Hematopoietic multipotent progenitor cell treated with erythropoietin and hydrocortisone succinate and interleukin-3 and kit ligand, for 8 days (in vitro differentiated cells): ENCODE measurements around the gene MRPL12.
A peak's percentile ranks its signal among the peaks of the same experiment; 100 is the strongest.

Experiments used
- DNase-seq: peaks from one replicate; pipeline ENCODE4 v3.0.0-alpha.2; 2015

Gene MRPL12

DNA sequence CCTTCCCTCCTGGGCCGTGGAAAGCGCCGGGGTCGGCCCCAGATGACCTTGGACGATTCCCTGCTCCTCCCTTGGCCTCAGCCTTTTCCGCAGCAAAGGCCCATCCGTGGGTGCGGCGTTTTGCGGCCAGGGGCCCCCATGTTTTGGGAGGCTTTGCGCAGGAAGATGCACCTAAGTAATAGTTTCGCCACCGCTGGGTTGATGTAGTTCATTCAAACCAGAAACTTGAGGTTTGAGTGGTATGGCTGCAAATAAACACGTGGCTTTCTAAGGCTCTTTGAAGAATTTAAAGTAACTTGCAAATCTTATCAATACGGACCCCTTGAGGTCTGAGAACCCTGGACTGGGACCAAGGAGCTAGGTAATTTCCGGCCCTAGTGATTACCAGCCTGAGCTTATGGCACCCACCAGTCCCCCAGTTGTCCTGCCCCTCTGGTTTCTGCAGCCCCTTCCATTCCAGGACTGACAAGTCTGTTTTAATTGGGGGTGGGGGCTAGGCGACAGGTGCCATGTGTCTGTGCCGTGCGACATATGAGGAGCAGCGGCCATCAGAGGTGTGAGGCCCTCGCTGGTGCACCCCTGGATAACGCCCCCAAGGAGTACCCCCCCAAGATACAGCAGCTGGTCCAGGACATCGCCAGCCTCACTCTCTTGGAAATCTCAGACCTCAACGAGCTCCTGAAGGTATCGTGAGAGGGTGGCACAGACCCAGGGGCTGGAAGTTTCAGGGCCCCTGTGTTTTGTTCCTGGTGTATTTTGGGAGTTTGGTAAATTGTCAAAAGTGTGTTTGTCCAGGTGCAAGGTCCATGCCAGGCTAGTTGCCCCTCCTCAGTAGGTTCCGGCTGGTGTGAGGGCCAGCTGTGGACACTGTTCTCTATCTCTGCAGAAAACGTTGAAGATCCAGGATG is 834 bp downstream of the MRPL12 start:
- DNase-seq = peak; percentile 28

DNA sequence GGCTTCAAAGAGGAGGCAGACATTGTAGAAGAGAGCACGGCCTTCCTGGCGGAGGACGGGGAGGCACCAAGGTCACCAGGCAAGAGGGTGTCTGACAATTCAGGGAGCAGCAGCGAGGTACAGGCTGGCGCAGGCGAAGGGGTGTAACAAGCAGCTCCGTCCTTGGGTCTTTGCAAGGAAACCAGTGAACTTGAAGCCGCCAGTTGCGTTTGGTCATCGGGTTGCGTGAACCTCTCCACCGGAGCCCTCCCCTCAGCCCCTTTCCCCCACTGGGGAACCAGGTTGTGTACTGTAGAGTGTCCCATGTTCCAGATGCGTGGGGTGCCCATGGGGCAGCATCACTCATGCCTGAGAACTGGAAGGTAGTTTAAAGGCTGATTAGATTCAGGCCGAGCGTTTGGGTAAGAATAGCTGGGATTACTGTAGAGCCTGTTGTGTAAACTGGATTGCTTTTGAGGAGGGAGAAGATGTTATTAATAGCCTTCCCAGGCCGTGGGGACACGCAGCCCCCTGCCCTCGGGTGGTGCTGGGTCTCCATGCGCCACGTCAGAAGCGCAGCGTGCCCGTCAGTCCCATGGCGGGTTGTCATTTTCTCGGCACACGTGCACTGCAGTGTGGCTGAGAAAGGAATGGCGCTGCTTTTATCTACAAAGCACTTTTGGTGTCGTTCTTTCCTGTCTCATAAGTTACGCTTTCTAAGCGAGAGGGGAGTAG is 2.5 kb downstream of the MRPL12 start:
- no peak for DNase-seq

DNA sequence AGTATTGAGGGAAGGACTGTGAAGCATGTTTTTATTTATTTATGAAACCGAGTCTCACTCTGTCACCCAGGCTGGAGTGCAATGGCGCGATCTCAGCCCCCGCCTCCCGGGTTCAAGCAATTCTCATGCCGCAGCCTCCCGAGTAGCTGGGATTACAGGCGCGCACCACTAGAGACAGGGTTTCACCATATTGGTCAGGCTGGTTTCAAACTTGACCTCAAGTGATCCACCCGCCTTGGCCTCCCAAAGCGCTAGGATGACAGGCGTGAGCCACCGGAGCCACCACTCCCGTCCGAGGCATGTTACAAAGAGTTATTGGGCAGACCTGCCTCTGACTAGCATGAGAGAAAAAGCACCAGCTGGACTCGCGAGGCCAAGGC is 3.1 kb downstream of the MRPL12 start:
- DNase-seq = no peak

GRCh38 chr17:81706757-81707624 is 3.8 kb downstream of the MRPL12 start:
- no peak for DNase-seq

GRCh38 chr17:81707725-81708646 is 4.8 kb downstream of the MRPL12 start:
- no peak for DNase-seq

DNA sequence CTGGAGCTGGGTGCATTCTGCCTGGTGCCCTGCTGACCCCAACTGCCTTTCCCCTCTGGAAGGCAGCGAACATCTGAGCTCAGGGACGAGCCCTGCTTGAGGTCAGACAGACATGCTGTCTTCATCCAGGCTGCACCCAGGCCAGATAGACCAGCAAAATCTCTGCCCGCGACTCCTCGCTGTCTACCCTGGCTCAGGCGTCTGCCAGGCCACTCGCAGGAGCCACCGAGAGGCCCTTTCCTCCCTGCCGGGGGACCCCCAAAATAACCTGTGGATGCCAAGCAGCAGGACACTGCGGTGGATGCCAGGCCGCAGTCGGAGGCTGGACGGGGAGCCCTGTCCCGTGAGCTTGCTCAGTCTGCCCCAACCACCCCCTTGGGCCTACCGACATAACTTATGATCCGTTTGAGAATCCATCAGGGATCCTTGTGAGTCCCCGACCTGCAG is 5.6 kb downstream of the MRPL12 start:
- DNase-seq = no peak

GRCh38 chr17:81710514-81711308 is 7.5 kb downstream of the MRPL12 start:
- peak; percentile 28 for DNase-seq

DNA sequence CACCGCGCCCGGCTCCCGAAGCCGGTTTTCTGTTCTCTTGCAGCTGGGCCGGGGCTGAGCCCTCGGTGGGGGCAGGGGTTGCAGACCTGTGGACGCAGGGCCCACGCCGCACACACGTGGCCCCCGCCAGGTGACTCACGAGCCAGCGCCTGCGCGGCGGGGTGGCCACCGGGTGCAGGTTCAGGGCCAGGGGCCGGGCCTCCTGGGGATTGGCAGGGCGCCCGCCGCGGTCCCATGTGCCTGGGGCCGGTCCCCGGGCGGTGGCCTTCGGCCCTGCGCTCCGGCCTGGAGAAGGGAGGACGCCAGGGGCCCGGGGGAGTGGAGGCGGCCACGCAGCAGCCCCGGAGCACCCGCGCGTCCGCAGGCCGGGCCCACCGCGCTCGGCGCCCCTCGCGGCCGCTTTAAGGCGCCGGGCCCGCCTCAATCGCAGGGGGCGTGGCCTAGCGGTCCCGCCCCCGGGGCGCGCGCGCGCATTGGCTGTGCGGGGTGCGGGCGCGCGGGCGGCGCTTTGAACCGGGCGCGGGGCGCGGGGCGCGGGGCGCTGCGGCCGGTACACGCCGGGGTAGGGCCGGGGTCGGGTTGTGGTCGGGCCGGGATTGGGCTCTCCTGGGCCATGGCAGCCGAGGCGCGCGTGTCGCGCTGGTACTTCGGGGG is 8.8 kb downstream of the MRPL12 start, which contains the start of gene SLC25A10:
Gene SLC25A10 (plus strand): TSS at position 471 of the 654 bp plus-strand sequence. CDS start 143 bp downstream, at position 614.
- peak; percentile 79 for DNase-seq

GRCh38 chr17:81712468-81713003 is 9.4 kb downstream of the MRPL12 start:
- no peak for DNase-seq

GRCh38 chr17:81713004-81713555 is 9.9 kb downstream of the MRPL12 start:
- DNase-seq = no peak

- peak; percentile 36 for DNase-seq
Measured at GRCh38 chr17:81713556-81714411, 10.6 kb downstream of the MRPL12 start.

- no peak for DNase-seq
Measured at GRCh38 chr17:81714412-81715106, 11.4 kb downstream of the MRPL12 start.

- DNase-seq = no peak
Measured at GRCh38 chr17:81715107-81715871, 12.1 kb downstream of the MRPL12 start.

DNA sequence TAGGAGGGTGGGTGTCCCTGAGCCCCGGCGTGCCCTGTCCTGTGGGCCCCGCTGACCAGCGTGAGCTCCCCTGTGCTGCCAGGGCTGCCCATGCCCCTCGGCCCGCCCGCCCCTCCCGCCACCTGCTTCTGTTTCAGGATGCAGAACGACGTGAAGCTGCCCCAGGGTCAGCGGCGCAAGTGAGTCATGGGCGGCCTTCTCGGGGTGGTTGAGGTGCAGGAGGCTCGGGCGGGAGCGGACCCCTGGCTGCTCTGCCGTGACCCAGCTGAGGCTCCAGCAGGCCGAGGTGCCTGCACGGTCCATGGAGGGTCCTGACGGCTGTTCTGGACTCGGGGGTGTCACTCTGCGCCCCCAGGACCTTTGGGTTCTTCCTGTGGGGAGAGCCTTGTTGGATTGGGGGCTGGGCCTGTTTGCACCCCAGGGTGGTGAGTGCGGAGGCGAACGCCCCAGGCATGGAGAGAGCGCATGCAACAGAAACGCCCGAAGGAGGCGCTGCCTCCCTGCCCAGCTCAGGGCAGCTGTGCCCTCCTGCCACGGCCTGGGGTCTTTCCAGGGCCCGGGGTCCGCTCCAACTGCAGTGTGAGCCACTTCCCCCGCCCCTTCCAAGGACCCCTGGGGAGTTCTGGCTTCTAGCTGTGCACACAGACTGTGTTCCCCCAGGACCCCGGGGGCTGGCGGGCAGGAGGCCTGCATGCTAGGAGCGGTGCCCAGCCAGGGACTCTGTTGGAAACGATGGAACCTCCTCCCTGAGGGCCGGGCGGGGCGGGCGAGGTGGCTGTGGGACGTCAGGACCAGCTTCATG is 12.9 kb downstream of the MRPL12 start:
- DNase-seq = no peak

DNA sequence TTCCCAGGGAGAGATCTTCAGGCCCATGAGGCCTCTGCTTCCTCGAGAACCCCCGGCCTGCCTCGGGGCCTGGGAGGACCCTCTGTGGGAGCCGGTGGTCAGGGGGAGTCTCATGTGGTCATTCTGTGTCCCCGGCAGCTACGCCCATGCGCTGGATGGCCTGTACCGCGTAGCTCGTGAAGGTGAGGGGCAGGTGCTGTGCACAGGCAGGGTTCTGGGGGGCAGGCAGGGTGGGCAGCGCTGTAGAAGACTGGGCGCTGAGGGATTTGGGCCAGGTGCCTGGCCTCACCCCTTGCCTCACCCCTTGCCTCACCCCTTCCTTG is 13.5 kb downstream of the MRPL12 start:
- no peak for DNase-seq

- no peak for DNase-seq
Measured at GRCh38 chr17:81717049-81717765, 14.0 kb downstream of the MRPL12 start.
